ENCODE results near the gene TRIM46. TPM values are rescaled to one million over a fixed set of nuclear protein-coding genes. Genes with fewer than 3 reads are reported as not detected.
"Not testable (repeated sequence)": the region's sequence is repeated elsewhere in the genome, so short reads cannot be mapped to it uniquely, and the experiment has no call there.

TRIM46 gene
- total RNA-seq, 1 donor from 2014 or later: 4.8 TPM

GRCh38 chr1:155179112-155180031 lies 5.7 kb downstream of the TRIM46 start:
- DNase-seq (ENCODE audit: low spot score): peak; percentile 62

GRCh38 chr1:155181371-155182051 lies 7.9 kb downstream of the TRIM46 start:
- intact Hi-C loops (cut with DNase I): no loop called here

More at GRCh38 chr1:155179112-155180031, 5.7 kb downstream of the TRIM46 start:
- ATAC-seq: no peak
- intact Hi-C loops (cut with DNase I): loop anchor here (10.0 kb wide), 1 partner anchor 55 kb away; the partner anchor contains the start of gene EFNA1

GRCh38 chr1:155182052-155182550 lies 8.5 kb downstream of the TRIM46 start:
- ATAC-seq: no peak
- no peak for DNase-seq (ENCODE audit: low spot score)
- intact Hi-C loops (cut with DNase I): no loop called here

More at GRCh38 chr1:155181371-155182051, 7.9 kb downstream of the TRIM46 start:
- DNase-seq (ENCODE audit: low spot score) (no peak), ATAC-seq (no peak)

- DNase-seq (ENCODE audit: low spot score): no peak
Observed at GRCh38 chr1:155183775-155184221, 10.1 kb downstream of the TRIM46 start.

GRCh38 chr1:155184351-155184811 lies 10.7 kb downstream of the TRIM46 start:
- DNase-seq (ENCODE audit: low spot score): no peak
- no peak for ATAC-seq
- intact Hi-C loops (cut with DNase I): no loop called here

More at GRCh38 chr1:155183775-155184221, 10.1 kb downstream of the TRIM46 start:
- intact Hi-C loops (cut with DNase I): no loop called here
- no peak for ATAC-seq

GRCh38 chr1:155184835-155185782 lies 11.5 kb downstream of the TRIM46 start:
- ATAC-seq (peak; percentile 48), DNase-seq (ENCODE audit: low spot score) (no peak)
- intact Hi-C loops (cut with DNase I): no loop called here

GRCh38 chr1:155185783-155186066 lies 12.1 kb downstream of the TRIM46 start:
- intact Hi-C loops (cut with DNase I): no loop called here

GRCh38 chr1:155186067-155186793 lies 12.6 kb downstream of the TRIM46 start:
- ATAC-seq (peak; percentile 8), DNase-seq (ENCODE audit: low spot score) (no peak)
- intact Hi-C loops (cut with DNase I): no loop called here

More at GRCh38 chr1:155185783-155186066, 12.1 kb downstream of the TRIM46 start:
- DNase-seq (ENCODE audit: low spot score) (no peak), ATAC-seq (no peak)

GRCh38 chr1:155186794-155187455 lies 13.3 kb downstream of the TRIM46 start:
- intact Hi-C loops (cut with DNase I): no loop called here
- no peak for DNase-seq (ENCODE audit: low spot score)
- ATAC-seq: peak; percentile 17

- intact Hi-C loops (cut with DNase I): no loop called here
- DNase-seq (ENCODE audit: low spot score) (no peak), ATAC-seq (no peak)
Observed at GRCh38 chr1:155187456-155187891, 13.8 kb downstream of the TRIM46 start.

GRCh38 chr1:155188268-155188667 lies 14.6 kb downstream of the TRIM46 start:
- no peak for ATAC-seq
- intact Hi-C loops (cut with DNase I): no loop called here

GRCh38 chr1:155189926-155190325 lies 16.3 kb downstream of the TRIM46 start:
- DNase-seq (ENCODE audit: low spot score); intact Hi-C loops (cut with DNase I); ATAC-seq: not testable (repeated sequence)

More at GRCh38 chr1:155188268-155188667, 14.6 kb downstream of the TRIM46 start:
- no peak for DNase-seq (ENCODE audit: low spot score)

- intact Hi-C loops (cut with DNase I): no loop called here
- DNase-seq (ENCODE audit: low spot score) (no peak), ATAC-seq (no peak)
Observed at GRCh38 chr1:155191904-155192303, 18.3 kb downstream of the TRIM46 start.

- ATAC-seq: peak; percentile 11
- DNase-seq (ENCODE audit: low spot score): no peak
- intact Hi-C loops (cut with DNase I): no loop called here
Observed at GRCh38 chr1:155192346-155193274, 19.0 kb downstream of the TRIM46 start.

GRCh38 chr1:155193275-155193990 lies 19.8 kb downstream of the TRIM46 start:
- ATAC-seq: peak; percentile 87
- intact Hi-C loops (cut with DNase I): no loop called here
- DNase-seq (ENCODE audit: low spot score): peak; percentile 95

GRCh38 chr1:155193991-155194240 lies 20.3 kb downstream of the TRIM46 start:
- ATAC-seq; intact Hi-C loops (cut with DNase I); DNase-seq (ENCODE audit: low spot score): not testable (repeated sequence)
